GM23338 (cell line): ENCODE results near the gene TMEM163. TPM values are rescaled to one million over a fixed set of nuclear protein-coding genes. Genes with fewer than 3 reads are reported as not detected.

Experiments used
- ATAC-seq: fragments of 200-7000 bp; cut with Tn5 transposase; 3 replicates; pipeline ENCODE4 v1.9.1; 2020
- DNase-seq: peaks from one replicate; pipeline ENCODE4 v3.0.0-alpha.2; 2015; ENCODE audit warnings: low spot score
- H2AFZ ChIP-seq: fragments of 200-600 bp; sonication (generic); 2 replicates; pipeline ENCODE4 v1.8.0; 2016; ENCODE audit warnings: antibody characterized with exemption, mild to moderate bottlenecking, moderate library complexity
- H3F3A ChIP-seq: fragments of 200-600 bp; sonication (generic); replicated peaks from 2 replicates; pipeline ENCODE4 v1.8.0; 2017; ENCODE audit warnings: antibody characterized with exemption, mixed run types, low read depth
- H3K27ac ChIP-seq: fragments of 200-600 bp; sonication (generic); 2 replicates; pipeline ENCODE4 v1.6.1; 2016; ENCODE audit warnings: low read depth
- H3K27me3 ChIP-seq: fragments of 200-600 bp; sonication (generic); 2 replicates; pipeline ENCODE4 v1.8.0; 2016; ENCODE audit warnings: mild to moderate bottlenecking, mixed run types, moderate library complexity; ENCODE audit not compliant: insufficient read depth
- H3K36me3 ChIP-seq: fragments of 200-600 bp; sonication (generic); 2 replicates; pipeline ENCODE4 v1.8.0; 2016; ENCODE audit warnings: mild to moderate bottlenecking; ENCODE audit not compliant: insufficient read depth
- H3K4me1 ChIP-seq: fragments of 200-600 bp; sonication (generic); 2 replicates; pipeline ENCODE4 v1.8.0; 2016; ENCODE audit warnings: mild to moderate bottlenecking, moderate library complexity; ENCODE audit not compliant: insufficient read depth
- H3K4me2 ChIP-seq: fragments of 200-600 bp; sonication (generic); 2 replicates; pipeline ENCODE4 v1.7.1; 2017; ENCODE audit warnings: mixed run types
- H3K4me3 ChIP-seq: fragments of 200-600 bp; sonication (generic); 2 replicates; pipeline ENCODE4 v1.6.1; 2016; ENCODE audit warnings: mixed run types
- H3K79me2 ChIP-seq: fragments of 200-600 bp; sonication (generic); replicated peaks from 2 replicates; pipeline ENCODE4 v1.8.0; 2017; ENCODE audit warnings: mild to moderate bottlenecking; ENCODE audit not compliant: insufficient read depth
- H3K9me2 ChIP-seq: fragments of 200-600 bp; sonication (generic); 2 replicates; pipeline ENCODE4 v1.8.0; 2017; ENCODE audit not compliant: insufficient read depth
- H4K20me1 ChIP-seq: fragments of 200-600 bp; sonication (generic); replicated peaks from 2 replicates; pipeline ENCODE4 v1.8.0; 2017; ENCODE audit warnings: mild to moderate bottlenecking; ENCODE audit not compliant: insufficient read depth
- H3K27ac Mint-ChIP-seq: 2 replicates; pipeline ENCODE4 v1.8.0; 2020; ENCODE audit warnings: inconsistent platforms, mild to moderate bottlenecking, moderate library complexity, mixed read lengths
- H3K27me3 Mint-ChIP-seq: 3 replicates; pipeline ENCODE4 v1.8.0; 2022; ENCODE audit warnings: low read depth, mild to moderate bottlenecking, moderate library complexity, mixed read lengths, inconsistent platforms; ENCODE audit not compliant: insufficient read depth, poor library complexity
- H3K36me3 Mint-ChIP-seq: 3 replicates; pipeline ENCODE4 v1.8.0; 2021; ENCODE audit warnings: low read depth, mild to moderate bottlenecking, inconsistent platforms, moderate library complexity, mixed read lengths
- H3K4me1 Mint-ChIP-seq: 3 replicates; pipeline ENCODE4 v1.8.0; 2020; ENCODE audit warnings: mild to moderate bottlenecking, inconsistent platforms, mixed read lengths
- H3K4me3 Mint-ChIP-seq: 3 replicates; pipeline ENCODE4 v1.8.0; 2021; ENCODE audit warnings: moderate library complexity, mild to moderate bottlenecking, inconsistent platforms, mixed read lengths
- H3K9me3 Mint-ChIP-seq: 3 replicates; pipeline ENCODE4 v1.8.0; 2020; ENCODE audit warnings: moderate library complexity, mild to moderate bottlenecking, inconsistent platforms, mixed read lengths
- CREB1 ChIP-seq: fragments of 250-450 bp; sonication (Bioruptor Pico); IDR thresholded peaks from 2 replicates; pipeline ENCODE4 v1.5.0; 2020; ENCODE audit warnings: low read depth, mild to moderate bottlenecking, moderate library complexity
- EZH2 ChIP-seq: fragments of 200-600 bp; sonication (generic); IDR thresholded peaks from one replicate; pipeline ENCODE4 v1.8.0; 2017; ENCODE audit warnings: antibody characterized with exemption, mild to moderate bottlenecking, low read depth; ENCODE audit not compliant: unreplicated experiment
- EZH2phosphoT487 ChIP-seq: fragments of 200-600 bp; sonication (generic); IDR thresholded peaks from one replicate; pipeline ENCODE4 v1.8.1; 2018; ENCODE audit warnings: antibody characterized with exemption; ENCODE audit not compliant: unreplicated experiment
- JUNB ChIP-seq: IDR thresholded peaks from one replicate; pipeline ENCODE4 v1.6.1; 2016; ENCODE audit warnings: antibody characterized with exemption; ENCODE audit not compliant: unreplicated experiment
- NANOG ChIP-seq: IDR thresholded peaks from 2 replicates; pipeline ENCODE4 v1.6.1; 2016; ENCODE audit warnings: antibody characterized with exemption, borderline replicate concordance
- POLR2AphosphoS5 ChIP-seq: IDR thresholded peaks from 2 replicates; pipeline ENCODE4 v1.6.1; 2016; ENCODE audit warnings: antibody characterized with exemption, low read depth
- STAT1 ChIP-seq: IDR thresholded peaks from one replicate; pipeline ENCODE4 v1.6.1; 2016; ENCODE audit warnings: antibody characterized with exemption; ENCODE audit not compliant: unreplicated experiment
- ZNF114 ChIP-seq: fragments of 250-450 bp; sonication (Bioruptor Pico); IDR thresholded peaks from 2 replicates; pipeline ENCODE4 v1.5.0; 2020; ENCODE audit warnings: mild to moderate bottlenecking, moderate library complexity
- ZNF331 ChIP-seq: fragments of 250-450 bp; sonication (Bioruptor Pico); IDR thresholded peaks from 2 replicates; pipeline ENCODE4 v1.5.0; 2020; ENCODE audit warnings: low read depth, mild to moderate bottlenecking, moderate library complexity
- ZNF462 ChIP-seq: fragments of 250-450 bp; sonication (Bioruptor Pico); IDR thresholded peaks from 2 replicates; pipeline ENCODE4 v1.5.0; 2020; ENCODE audit warnings: mild to moderate bottlenecking, moderate library complexity
- polyA plus RNA-seq: library from polyadenylated mRNA; unstranded; fragments of >200 nt; fragmentation: Nextera tagmentation; extraction: Ambion mirVana; gene quantifications from 2 replicates; pipeline ENCODE4 v1.2.1, GENCODE V29; 2016
- total RNA-seq: library from RNA; depleted of rRNA; stranded (reverse); fragments of >200 nt; shearing (Covaris generic); gene quantifications from 2 replicates; pipeline ENCODE4 v1.2.3, GENCODE V29; 2014
- TF ChIP-seq, protein P1 (sequence below): IDR thresholded peaks from one replicate; pipeline ENCODE4 v1.6.1; 2018; ENCODE audit warnings: antibody characterized with exemption; ENCODE audit not compliant: unreplicated experiment
- TF ChIP-seq, protein P2 (sequence below), 2 experiments: fragments of 200-600 bp in 1 of 2; sonication (generic) in 1 of 2; conservative IDR thresholded peaks; 2 replicates each; pipeline versions ENCODE4 v1.5.1 to v1.6.1; 2016 to 2017; ENCODE audit warnings: antibody characterized with exemption in 2 of 2, low read depth in 2 of 2, mild to moderate bottlenecking in 2 of 2, moderate library complexity in 1 of 2
- TF ChIP-seq, protein P3 (sequence below): IDR thresholded peaks from 2 replicates; pipeline ENCODE4 v1.6.1; 2016; ENCODE audit warnings: antibody characterized with exemption

Gene TMEM163
- total and polyA plus RNA-seq, 2 experiments from 2014 or later, result 1.1 to 1.8 TPM

DNA sequence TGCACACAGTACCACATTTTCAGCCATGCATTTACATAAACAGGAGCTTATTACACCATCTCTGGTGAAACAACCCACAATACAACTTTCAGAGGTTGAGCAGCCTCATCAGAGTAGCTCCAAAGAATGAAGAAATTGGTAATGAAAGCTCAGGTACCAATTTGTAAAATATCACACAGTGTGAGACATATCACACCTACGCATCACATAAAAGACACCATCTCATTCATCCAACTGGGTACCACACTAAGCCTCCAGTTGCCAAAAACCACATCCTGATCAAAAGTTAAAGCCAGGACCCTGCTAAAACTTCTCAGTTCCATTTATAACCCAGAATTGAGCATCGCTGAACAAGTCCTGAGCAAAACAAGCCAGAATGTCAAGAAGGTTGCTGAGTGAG, 4.6 kb downstream of the TMEM163 start:
- H3K36me3 Mint-ChIP-seq, result no peaks in the 10 kb centered on the region; the same call in 2 of the 3 replicates
- Histone ChIP-seq H3F3A (no peaks in the 10 kb centered on the region), H3K4me2 (no peak overlapping the region), H3K4me3 (no peak overlapping the region), H3K9me2 (no peaks in the 10 kb centered on the region), H3K4me1 (peaks cover 38% of the 10 kb centered on the region), H3K36me3 (no peaks in the 10 kb centered on the region), H3K27ac (no peak overlapping the region), H2AFZ (no peak overlapping the region), H4K20me1 (no peaks in the 10 kb centered on the region), H3K27me3 (peaks cover 41% of the 10 kb centered on the region), H3K79me2 (no peaks in the 10 kb centered on the region)
- ATAC-seq, result no peak
- no peak overlapping the region for H3K27ac Mint-ChIP-seq
- TF ChIP-seq POLR2AphosphoS5, result no peak
- no peak for TF ChIP-seq JUNB
- TF ChIP-seq, protein P1, sequence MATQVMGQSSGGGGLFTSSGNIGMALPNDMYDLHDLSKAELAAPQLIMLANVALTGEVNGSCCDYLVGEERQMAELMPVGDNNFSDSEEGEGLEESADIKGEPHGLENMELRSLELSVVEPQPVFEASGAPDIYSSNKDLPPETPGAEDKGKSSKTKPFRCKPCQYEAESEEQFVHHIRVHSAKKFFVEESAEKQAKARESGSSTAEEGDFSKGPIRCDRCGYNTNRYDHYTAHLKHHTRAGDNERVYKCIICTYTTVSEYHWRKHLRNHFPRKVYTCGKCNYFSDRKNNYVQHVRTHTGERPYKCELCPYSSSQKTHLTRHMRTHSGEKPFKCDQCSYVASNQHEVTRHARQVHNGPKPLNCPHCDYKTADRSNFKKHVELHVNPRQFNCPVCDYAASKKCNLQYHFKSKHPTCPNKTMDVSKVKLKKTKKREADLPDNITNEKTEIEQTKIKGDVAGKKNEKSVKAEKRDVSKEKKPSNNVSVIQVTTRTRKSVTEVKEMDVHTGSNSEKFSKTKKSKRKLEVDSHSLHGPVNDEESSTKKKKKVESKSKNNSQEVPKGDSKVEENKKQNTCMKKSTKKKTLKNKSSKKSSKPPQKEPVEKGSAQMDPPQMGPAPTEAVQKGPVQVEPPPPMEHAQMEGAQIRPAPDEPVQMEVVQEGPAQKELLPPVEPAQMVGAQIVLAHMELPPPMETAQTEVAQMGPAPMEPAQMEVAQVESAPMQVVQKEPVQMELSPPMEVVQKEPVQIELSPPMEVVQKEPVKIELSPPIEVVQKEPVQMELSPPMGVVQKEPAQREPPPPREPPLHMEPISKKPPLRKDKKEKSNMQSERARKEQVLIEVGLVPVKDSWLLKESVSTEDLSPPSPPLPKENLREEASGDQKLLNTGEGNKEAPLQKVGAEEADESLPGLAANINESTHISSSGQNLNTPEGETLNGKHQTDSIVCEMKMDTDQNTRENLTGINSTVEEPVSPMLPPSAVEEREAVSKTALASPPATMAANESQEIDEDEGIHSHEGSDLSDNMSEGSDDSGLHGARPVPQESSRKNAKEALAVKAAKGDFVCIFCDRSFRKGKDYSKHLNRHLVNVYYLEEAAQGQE, result no peak
- TF ChIP-seq STAT1, result no peak
- TF ChIP-seq ZNF114 (CRISPR knock-in tag), result no peak
- no peak for TF ChIP-seq ZNF331 (CRISPR knock-in tag)
- TF ChIP-seq EZH2, result no peak
- TF ChIP-seq CREB1, result no peak
- TF ChIP-seq, protein P2, sequence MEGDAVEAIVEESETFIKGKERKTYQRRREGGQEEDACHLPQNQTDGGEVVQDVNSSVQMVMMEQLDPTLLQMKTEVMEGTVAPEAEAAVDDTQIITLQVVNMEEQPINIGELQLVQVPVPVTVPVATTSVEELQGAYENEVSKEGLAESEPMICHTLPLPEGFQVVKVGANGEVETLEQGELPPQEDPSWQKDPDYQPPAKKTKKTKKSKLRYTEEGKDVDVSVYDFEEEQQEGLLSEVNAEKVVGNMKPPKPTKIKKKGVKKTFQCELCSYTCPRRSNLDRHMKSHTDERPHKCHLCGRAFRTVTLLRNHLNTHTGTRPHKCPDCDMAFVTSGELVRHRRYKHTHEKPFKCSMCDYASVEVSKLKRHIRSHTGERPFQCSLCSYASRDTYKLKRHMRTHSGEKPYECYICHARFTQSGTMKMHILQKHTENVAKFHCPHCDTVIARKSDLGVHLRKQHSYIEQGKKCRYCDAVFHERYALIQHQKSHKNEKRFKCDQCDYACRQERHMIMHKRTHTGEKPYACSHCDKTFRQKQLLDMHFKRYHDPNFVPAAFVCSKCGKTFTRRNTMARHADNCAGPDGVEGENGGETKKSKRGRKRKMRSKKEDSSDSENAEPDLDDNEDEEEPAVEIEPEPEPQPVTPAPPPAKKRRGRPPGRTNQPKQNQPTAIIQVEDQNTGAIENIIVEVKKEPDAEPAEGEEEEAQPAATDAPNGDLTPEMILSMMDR (conservative IDR thresholded peaks at IDR 0.05; ENCODE audit: low read depth in 2 of 2), result no peak
- TF ChIP-seq, protein P3, sequence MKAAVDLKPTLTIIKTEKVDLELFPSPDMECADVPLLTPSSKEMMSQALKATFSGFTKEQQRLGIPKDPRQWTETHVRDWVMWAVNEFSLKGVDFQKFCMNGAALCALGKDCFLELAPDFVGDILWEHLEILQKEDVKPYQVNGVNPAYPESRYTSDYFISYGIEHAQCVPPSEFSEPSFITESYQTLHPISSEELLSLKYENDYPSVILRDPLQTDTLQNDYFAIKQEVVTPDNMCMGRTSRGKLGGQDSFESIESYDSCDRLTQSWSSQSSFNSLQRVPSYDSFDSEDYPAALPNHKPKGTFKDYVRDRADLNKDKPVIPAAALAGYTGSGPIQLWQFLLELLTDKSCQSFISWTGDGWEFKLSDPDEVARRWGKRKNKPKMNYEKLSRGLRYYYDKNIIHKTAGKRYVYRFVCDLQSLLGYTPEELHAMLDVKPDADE, result no peak
- TF ChIP-seq ZNF462 (CRISPR knock-in tag), result no peak
- no peak for TF ChIP-seq EZH2phosphoT487
- no peak for TF ChIP-seq NANOG
- DNase-seq, result no peak
- H3K4me1 Mint-ChIP-seq, result peaks cover 36% of the 10 kb centered on the region
- H3K27me3 Mint-ChIP-seq, result peaks cover 22% of the 10 kb centered on the region
- no peak overlapping the region for H3K4me3 Mint-ChIP-seq
- no peaks in the 10 kb centered on the region for H3K9me3 Mint-ChIP-seq
